ENCODE results near the gene IRAK3. TPM values are rescaled to one million over a fixed set of nuclear protein-coding genes. Genes with fewer than 3 reads are reported as not detected.
A peak's percentile ranks its signal among the peaks of the same experiment; 100 is the strongest.

The IRAK3 gene
- total and polyA plus RNA-seq, 2 experiments from 2014 or later: 3.3 to 3.7 TPM

GRCh38 chr12:66197495-66197921, 8.5 kb downstream of the IRAK3 start:
- Histone ChIP-seq H3K9me2 (ENCODE audit: insufficient read depth) (no peaks in the 10 kb centered on the region), H3K36me3 (ENCODE audit: low read depth) (0 out of 2 replicates have a peak, but pooled peaks cover 4% of the 10 kb centered on the region), H2AFZ (peak overlapping the region; percentile 65), H3K9me3 (ENCODE audit: low read depth) (no peaks in the 10 kb centered on the region), H3K79me2 (ENCODE audit: insufficient read depth) (peaks cover 33% of the 10 kb centered on the region; the same call in 1 of the 2 replicates), H4K20me1 (ENCODE audit: insufficient read depth) (no peaks in the 10 kb centered on the region), H3K27ac (peak overlapping the region; percentile 25), H3K4me1 (ENCODE audit: insufficient read depth) (peaks cover 13% of the 10 kb centered on the region), H3K9ac (peak overlapping the region; percentile 28; the same call in 1 of the 2 replicates), H3K4me2 (ENCODE audit: unreplicated experiment) (peak overlapping the region; percentile 74), H3F3A (ENCODE audit: insufficient read depth) (peaks cover 15% of the 10 kb centered on the region; the same call in 1 of the 2 replicates), H3K4me3 (peak overlapping the region; percentile 46), H3K27me3 (replicated peaks; ENCODE audit: insufficient read depth) (no peaks in the 10 kb centered on the region)
- WGBS, 2 experiments (ENCODE audit: low coverage in 1 of 2, low lambda C conversion rate in 2 of 2, missing lambda C conversion rate in 2 of 2): 0 to 4% methylated on average over 3 of the region's 3 CpGs
- DNase-seq: peak; percentile 69
- in situ Hi-C loops (cut with MboI): no loop called here
- TF ChIP-seq EZH2phosphoT487 (IDR thresholded peaks at IDR 0.05; ENCODE audit: insufficient read depth, low read depth): no peak
- TF ChIP-seq EZH2 (IDR thresholded peaks at IDR 0.05; ENCODE audit: insufficient read depth, poor library complexity, severe bottlenecking): no peak

- no peaks in the 10 kb centered on the region for H4K20me1 ChIP-seq (ENCODE audit: insufficient read depth)
- in situ Hi-C loops (cut with MboI): no loop called here
- no peak overlapping the region for H3K27ac ChIP-seq
- TF ChIP-seq EZH2phosphoT487 (IDR thresholded peaks at IDR 0.05; ENCODE audit: insufficient read depth, low read depth) (no peak), EZH2 (IDR thresholded peaks at IDR 0.05; ENCODE audit: insufficient read depth, poor library complexity, severe bottlenecking) (no peak)
- peaks cover 15% of the 10 kb centered on the region; the same call in 1 of the 2 replicates for H3F3A ChIP-seq (ENCODE audit: insufficient read depth)
- no peaks in the 10 kb centered on the region for H3K9me2 ChIP-seq (ENCODE audit: insufficient read depth)
- DNase-seq: no peak
- H3K27me3 ChIP-seq (replicated peaks; ENCODE audit: insufficient read depth): no peaks in the 10 kb centered on the region
- 22 to 27% methylated on average over 3 of the region's 3 CpGs for WGBS, 2 experiments (ENCODE audit: low coverage in 1 of 2, low lambda C conversion rate in 2 of 2, missing lambda C conversion rate in 2 of 2)
- H2AFZ ChIP-seq: no peak overlapping the region
- peaks cover 27% of the 10 kb centered on the region; the same call in 1 of the 2 replicates for H3K79me2 ChIP-seq (ENCODE audit: insufficient read depth)
- H3K4me2 ChIP-seq (ENCODE audit: unreplicated experiment): no peak overlapping the region
- peaks cover 13% of the 10 kb centered on the region for H3K4me1 ChIP-seq (ENCODE audit: insufficient read depth)
- 0 out of 2 replicates have a peak, but pooled peaks cover 4% of the 10 kb centered on the region for H3K36me3 ChIP-seq (ENCODE audit: low read depth)
- H3K9me3 ChIP-seq (ENCODE audit: low read depth): no peaks in the 10 kb centered on the region
- no peak overlapping the region for H3K9ac ChIP-seq
- no peak overlapping the region for H3K4me3 ChIP-seq
Observed at GRCh38 chr12:66199141-66199540, 10.1 kb downstream of the IRAK3 start.

GRCh38 chr12:66199831-66200509, 11.0 kb downstream of the IRAK3 start:
- no peak overlapping the region for H3K4me3 ChIP-seq
- peaks cover 13% of the 10 kb centered on the region for H3K4me1 ChIP-seq (ENCODE audit: insufficient read depth)
- no peak for DNase-seq
- no peak for TF ChIP-seq EZH2 (IDR thresholded peaks at IDR 0.05; ENCODE audit: insufficient read depth, poor library complexity, severe bottlenecking)
- H3K9me3 ChIP-seq (ENCODE audit: low read depth): no peaks in the 10 kb centered on the region
- no peaks in the 10 kb centered on the region for H3K27me3 ChIP-seq (replicated peaks; ENCODE audit: insufficient read depth)
- peaks cover 27% of the 10 kb centered on the region; the same call in 1 of the 2 replicates for H3K79me2 ChIP-seq (ENCODE audit: insufficient read depth)
- H3K27ac ChIP-seq: no peak overlapping the region
- H2AFZ ChIP-seq: no peak overlapping the region
- no peak overlapping the region for H3K9ac ChIP-seq
- H3K36me3 ChIP-seq (ENCODE audit: low read depth): 0 out of 2 replicates have a peak, but pooled peaks cover 4% of the 10 kb centered on the region
- in situ Hi-C loops (cut with MboI): no loop called here
- H3F3A ChIP-seq (ENCODE audit: insufficient read depth): peaks cover 15% of the 10 kb centered on the region; the same call in 1 of the 2 replicates
- no peaks in the 10 kb centered on the region for H4K20me1 ChIP-seq (ENCODE audit: insufficient read depth)
- no peaks in the 10 kb centered on the region for H3K9me2 ChIP-seq (ENCODE audit: insufficient read depth)
- no peak overlapping the region for H3K4me2 ChIP-seq (ENCODE audit: unreplicated experiment)

- 0 out of 2 replicates have a peak, but pooled peaks cover 4% of the 10 kb centered on the region for H3K36me3 ChIP-seq (ENCODE audit: low read depth)
- H3K9ac ChIP-seq: no peak overlapping the region
- H2AFZ ChIP-seq: no peak overlapping the region
- 96 to 97% methylated on average over 4 of the region's 4 CpGs for WGBS, 2 experiments (ENCODE audit: low coverage in 1 of 2, low lambda C conversion rate in 2 of 2, missing lambda C conversion rate in 2 of 2)
- no peaks in the 10 kb centered on the region for H3K9me3 ChIP-seq (ENCODE audit: low read depth)
- no peak for TF ChIP-seq EZH2 (IDR thresholded peaks at IDR 0.05; ENCODE audit: insufficient read depth, poor library complexity, severe bottlenecking)
- no peak for TF ChIP-seq EZH2phosphoT487 (IDR thresholded peaks at IDR 0.05; ENCODE audit: insufficient read depth, low read depth)
- no peaks in the 10 kb centered on the region for H3F3A ChIP-seq (ENCODE audit: insufficient read depth)
- no peak overlapping the region for H3K4me3 ChIP-seq
- H4K20me1 ChIP-seq (ENCODE audit: insufficient read depth): no peaks in the 10 kb centered on the region
- H3K9me2 ChIP-seq (ENCODE audit: insufficient read depth): no peaks in the 10 kb centered on the region
- no peaks in the 10 kb centered on the region for H3K27me3 ChIP-seq (replicated peaks; ENCODE audit: insufficient read depth)
- in situ Hi-C loops (cut with MboI): no loop called here
- H3K27ac ChIP-seq: no peak overlapping the region
- H3K4me1 ChIP-seq (ENCODE audit: insufficient read depth): no peaks in the 10 kb centered on the region
- H3K4me2 ChIP-seq (ENCODE audit: unreplicated experiment): no peak overlapping the region
- H3K79me2 ChIP-seq (ENCODE audit: insufficient read depth): peaks cover 11% of the 10 kb centered on the region; the same call in 1 of the 2 replicates
- DNase-seq: no peak
Observed at GRCh38 chr12:66203820-66204219, 14.8 kb downstream of the IRAK3 start.

Measured in GM23248 (cell line).